K562 (cell line): ENCODE measurements around the gene SYNRG. TPM values are rescaled to one million over a fixed set of nuclear protein-coding genes. Genes with fewer than 3 reads are reported as not detected.

ENCODE experiments used
- ARNT ChIP-seq, 2 experiments: fragments of 450-650 bp; IDR thresholded peaks; 2 replicates each; pipeline ENCODE4 v1.6.1; 2016; ENCODE audit warnings: mild to moderate bottlenecking in 1 of 2
- EHMT2 ChIP-seq: fragments of 450-650 bp; IDR thresholded peaks from 2 replicates; pipeline ENCODE4 v1.6.1; 2018; ENCODE audit warnings: antibody characterized with exemption
- HNRNPK ChIP-seq: fragments of 200-400 bp; formaldehyde crosslinking; IDR thresholded peaks from one replicate; pipeline ENCODE4 v1.6.1; 2018; ENCODE audit warnings: mild to moderate bottlenecking, low read depth, low read length; ENCODE audit not compliant: poor library complexity, severe bottlenecking
- KLF10 ChIP-seq: fragments of 250-450 bp; sonication (Bioruptor Pico); IDR thresholded peaks from 2 replicates; pipeline ENCODE4 v1.6.1; 2021; ENCODE audit warnings: matching md5 sums
- NFE2L1 ChIP-seq: fragments of 450-650 bp; IDR thresholded peaks from 2 replicates; pipeline ENCODE4 v1.6.1; 2016; ENCODE audit warnings: missing genetic modification characterization, low read depth, mild to moderate bottlenecking, missing compliant biosample characterization, moderate library complexity, borderline replicate concordance
- PURB ChIP-seq: sonication (generic); formaldehyde crosslinking; IDR thresholded peaks from 2 replicates; pipeline ENCODE4 v1.9.0; 2021; ENCODE audit warnings: low read depth, mild to moderate bottlenecking, missing genetic modification reagents
- RBM15 ChIP-seq: fragments of 200-400 bp; formaldehyde crosslinking; IDR thresholded peaks from 2 replicates; pipeline ENCODE4 v1.6.1; 2018; ENCODE audit warnings: mild to moderate bottlenecking, low read length, moderate library complexity; ENCODE audit not compliant: insufficient read depth
- RFX1 ChIP-seq: fragments of 450-650 bp; IDR thresholded peaks from 2 replicates; pipeline ENCODE4 v1.6.1; 2016; ENCODE audit warnings: mild to moderate bottlenecking, moderate library complexity
- SAFB2 ChIP-seq: fragments of 200-400 bp; formaldehyde crosslinking; IDR thresholded peaks from 2 replicates; pipeline ENCODE4 v1.6.1; 2018; ENCODE audit warnings: borderline replicate concordance, low read length, low read depth, moderate library complexity; ENCODE audit not compliant: severe bottlenecking
- TEAD1 ChIP-seq, 2 experiments: fragments of 450-650 bp in 1 of 2; sonication (generic) in 1 of 2; formaldehyde crosslinking; IDR thresholded peaks; 2 replicates each; pipeline versions ENCODE4 v1.4.0 to v1.8.0; 2020 to 2022; ENCODE audit warnings: mild to moderate bottlenecking in 2 of 2, missing genetic modification reagents in 1 of 2
- XRCC4 ChIP-seq: IDR thresholded peaks from one replicate; pipeline ENCODE4 v1.6.1; 2011; ENCODE audit not compliant: insufficient read depth, insufficient read length; ENCODE audit errors: extremely low read depth
- YBX1 ChIP-seq: fragments of 450-650 bp; IDR thresholded peaks from 2 replicates; pipeline ENCODE4 v1.7.1; 2016; ENCODE audit warnings: mild to moderate bottlenecking
- ZNF140 ChIP-seq: fragments of 250-450 bp; sonication (Bioruptor Pico); IDR thresholded peaks from 2 replicates; pipeline ENCODE4 v1.8.0; 2021; ENCODE audit warnings: moderate library complexity, mild to moderate bottlenecking, inconsistent platforms
- ZNF444 ChIP-seq: fragments of 250-450 bp; sonication (Bioruptor Pico); IDR thresholded peaks from 2 replicates; pipeline ENCODE4 v1.4.0; 2020; ENCODE audit warnings: mild to moderate bottlenecking, moderate library complexity
- ZNF551 ChIP-seq: fragments of 250-450 bp; sonication (Bioruptor Pico); IDR thresholded peaks from 2 replicates; pipeline ENCODE4 v1.5.0; 2021; ENCODE audit warnings: mild to moderate bottlenecking, moderate library complexity
- polyA plus RNA-seq, 8 experiments: library from polyadenylated mRNA; depleted of rRNA in 4 of 8; stranded (reverse) in 5 of 8; unstranded in 3 of 8; fragments of >200 nt; fragmentation: Nextera tagmentation in 2 of 8; fragmentation: Illumina TruSeq in 1 of 8; extraction: Ambion mirVana in 2 of 8; extraction: Trizol in 1 of 8; gene quantifications; 2 replicates each; pipeline versions ENCODE4 v1.2.1 to v1.2.3, GENCODE V29; 2011 to 2014; ENCODE audit warnings: inconsistent platforms in 1 of 8, missing spikeins in 1 of 8
- total RNA-seq, 7 experiments: library from RNA; depleted of rRNA in 6 of 7; stranded (reverse); fragments of >200 nt in 6 of 7; fragmentation: Illumina TruSeq in 2 of 7; extraction: Trizol in 2 of 7; gene quantifications; 2 replicates each; pipeline versions ENCODE4 v1.2.1 to v1.2.3, GENCODE V29; 2011 to 2021; ENCODE audit warnings: low replicate concordance in 1 of 7
- TF ChIP-seq, protein P1 (sequence below), 3 experiments: IDR thresholded peaks in 2 of 3; conservative IDR thresholded peaks in 1 of 3; 2 replicates each; pipeline ENCODE4 v1.5.1; 2011 to 2012; ENCODE audit warnings: low read length in 3 of 3, mild to moderate bottlenecking in 3 of 3, control low read depth in 2 of 3, improper control_type of control experiment in 1 of 3, inconsistent platforms in 1 of 3, low read depth in 1 of 3, mixed read lengths in 1 of 3, moderate library complexity in 1 of 3; ENCODE audit not compliant: insufficient read depth in 2 of 3
- TF ChIP-seq, protein P2 (sequence below): fragments of 150-350 bp; IDR thresholded peaks from 2 replicates; pipeline ENCODE4 v1.6.1; 2014; ENCODE audit warnings: low read depth, mild to moderate bottlenecking, low read length, borderline replicate concordance
- TF ChIP-seq, protein P3 (sequence below), 2 experiments: IDR thresholded peaks in 1 of 2; conservative IDR thresholded peaks in 1 of 2; 2 replicates each; pipeline ENCODE4 v1.6.1; 2016; ENCODE audit warnings: low read depth in 2 of 2, mild to moderate bottlenecking in 1 of 2, missing compliant biosample characterization in 1 of 2, missing genetic modification characterization in 1 of 2, moderate library complexity in 1 of 2

Gene SYNRG
- total and polyA plus RNA-seq, 9 of the 15 experiments (the other 6 are each of a cell fraction or from before 2014, with no cell fraction given), result 2.9 to 28.2 (median 15.1) TPM

DNA sequence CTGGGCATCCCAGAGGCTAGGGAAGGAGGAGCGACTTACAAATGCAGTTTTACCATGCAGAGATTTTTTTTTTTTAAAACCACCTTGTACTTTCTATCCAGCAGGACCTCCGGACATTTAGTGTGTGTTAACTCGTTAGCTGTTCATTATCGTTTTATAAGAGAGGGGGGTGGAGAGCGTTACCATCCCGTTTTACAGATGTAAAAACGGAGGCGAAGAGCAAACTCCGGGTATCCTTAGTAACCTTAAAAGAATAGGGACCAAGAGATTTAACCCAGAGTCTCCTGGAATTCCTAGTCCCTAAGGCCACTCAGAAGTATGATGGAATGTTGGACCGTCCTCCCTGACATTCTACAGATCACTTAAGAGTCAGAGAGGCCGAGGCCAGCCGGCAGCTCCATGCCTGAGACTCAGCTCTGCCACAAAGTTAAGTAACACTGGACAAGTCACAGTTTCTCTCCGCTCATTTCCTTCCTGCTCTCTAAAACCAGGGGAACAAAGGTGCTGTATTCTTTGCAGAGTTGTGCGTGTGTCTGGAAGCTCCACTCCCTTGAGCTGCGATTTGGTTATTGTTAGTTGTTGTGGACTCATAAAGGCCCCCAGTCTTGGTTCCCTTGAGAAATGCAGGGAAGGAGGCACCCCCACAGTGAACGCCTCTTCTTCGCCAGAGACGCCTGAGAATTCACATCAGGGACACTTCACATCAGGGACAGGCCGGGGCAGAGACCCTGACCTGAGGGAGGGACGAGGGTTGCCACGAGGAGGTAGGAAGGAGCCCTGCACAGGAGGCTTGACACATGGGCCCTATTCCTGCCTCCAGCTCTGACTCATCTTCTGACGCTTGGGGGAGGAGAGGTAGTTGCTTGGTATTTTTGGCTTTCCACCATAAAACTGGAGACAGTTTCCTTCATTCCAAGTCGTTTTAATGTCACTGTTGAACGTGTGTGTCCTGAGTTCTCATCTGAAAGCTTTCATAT is 118.3 kb downstream of the SYNRG start (continued):
- TF ChIP-seq SAFB2, result no peak
- no peak; a peak in 1 of 4 replicates for TF ChIP-seq ARNT (IDR thresholded peaks at IDR 0.05)
- no peak for TF ChIP-seq EHMT2
- TF ChIP-seq, protein P1, sequence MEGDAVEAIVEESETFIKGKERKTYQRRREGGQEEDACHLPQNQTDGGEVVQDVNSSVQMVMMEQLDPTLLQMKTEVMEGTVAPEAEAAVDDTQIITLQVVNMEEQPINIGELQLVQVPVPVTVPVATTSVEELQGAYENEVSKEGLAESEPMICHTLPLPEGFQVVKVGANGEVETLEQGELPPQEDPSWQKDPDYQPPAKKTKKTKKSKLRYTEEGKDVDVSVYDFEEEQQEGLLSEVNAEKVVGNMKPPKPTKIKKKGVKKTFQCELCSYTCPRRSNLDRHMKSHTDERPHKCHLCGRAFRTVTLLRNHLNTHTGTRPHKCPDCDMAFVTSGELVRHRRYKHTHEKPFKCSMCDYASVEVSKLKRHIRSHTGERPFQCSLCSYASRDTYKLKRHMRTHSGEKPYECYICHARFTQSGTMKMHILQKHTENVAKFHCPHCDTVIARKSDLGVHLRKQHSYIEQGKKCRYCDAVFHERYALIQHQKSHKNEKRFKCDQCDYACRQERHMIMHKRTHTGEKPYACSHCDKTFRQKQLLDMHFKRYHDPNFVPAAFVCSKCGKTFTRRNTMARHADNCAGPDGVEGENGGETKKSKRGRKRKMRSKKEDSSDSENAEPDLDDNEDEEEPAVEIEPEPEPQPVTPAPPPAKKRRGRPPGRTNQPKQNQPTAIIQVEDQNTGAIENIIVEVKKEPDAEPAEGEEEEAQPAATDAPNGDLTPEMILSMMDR (IDR thresholded peaks at IDR 0.05 in 2 of 3, conservative IDR thresholded peaks at IDR 0.05 in 1 of 3; ENCODE audit: insufficient read depth in 2 of 3, low read depth in 1 of 3, low read length in 3 of 3), result peak in 1 of 3 experiments; percentile 18; a peak in 1 of 6 replicates
- no peak for TF ChIP-seq ZNF444 (CRISPR knock-in tag)
- TF ChIP-seq, protein P2, sequence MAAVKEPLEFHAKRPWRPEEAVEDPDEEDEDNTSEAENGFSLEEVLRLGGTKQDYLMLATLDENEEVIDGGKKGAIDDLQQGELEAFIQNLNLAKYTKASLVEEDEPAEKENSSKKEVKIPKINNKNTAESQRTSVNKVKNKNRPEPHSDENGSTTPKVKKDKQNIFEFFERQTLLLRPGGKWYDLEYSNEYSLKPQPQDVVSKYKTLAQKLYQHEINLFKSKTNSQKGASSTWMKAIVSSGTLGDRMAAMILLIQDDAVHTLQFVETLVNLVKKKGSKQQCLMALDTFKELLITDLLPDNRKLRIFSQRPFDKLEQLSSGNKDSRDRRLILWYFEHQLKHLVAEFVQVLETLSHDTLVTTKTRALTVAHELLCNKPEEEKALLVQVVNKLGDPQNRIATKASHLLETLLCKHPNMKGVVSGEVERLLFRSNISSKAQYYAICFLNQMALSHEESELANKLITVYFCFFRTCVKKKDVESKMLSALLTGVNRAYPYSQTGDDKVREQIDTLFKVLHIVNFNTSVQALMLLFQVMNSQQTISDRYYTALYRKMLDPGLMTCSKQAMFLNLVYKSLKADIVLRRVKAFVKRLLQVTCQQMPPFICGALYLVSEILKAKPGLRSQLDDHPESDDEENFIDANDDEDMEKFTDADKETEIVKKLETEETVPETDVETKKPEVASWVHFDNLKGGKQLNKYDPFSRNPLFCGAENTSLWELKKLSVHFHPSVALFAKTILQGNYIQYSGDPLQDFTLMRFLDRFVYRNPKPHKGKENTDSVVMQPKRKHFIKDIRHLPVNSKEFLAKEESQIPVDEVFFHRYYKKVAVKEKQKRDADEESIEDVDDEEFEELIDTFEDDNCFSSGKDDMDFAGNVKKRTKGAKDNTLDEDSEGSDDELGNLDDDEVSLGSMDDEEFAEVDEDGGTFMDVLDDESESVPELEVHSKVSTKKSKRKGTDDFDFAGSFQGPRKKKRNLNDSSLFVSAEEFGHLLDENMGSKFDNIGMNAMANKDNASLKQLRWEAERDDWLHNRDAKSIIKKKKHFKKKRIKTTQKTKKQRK, result no peak
- TF ChIP-seq ZNF551 (CRISPR knock-in tag), result no peak
- TF ChIP-seq NFE2L1 (tag), result no peak
- TF ChIP-seq YBX1, result no peak
- TF ChIP-seq KLF10 (CRISPR knock-in tag), result no peak
- no peak for TF ChIP-seq ZNF140
- no peak for TF ChIP-seq PURB
- TF ChIP-seq RBM15, result no peak
- TF ChIP-seq HNRNPK, result no peak
- TF ChIP-seq XRCC4, result no peak
- TF ChIP-seq RFX1, result no peak
- TF ChIP-seq, protein P3, sequence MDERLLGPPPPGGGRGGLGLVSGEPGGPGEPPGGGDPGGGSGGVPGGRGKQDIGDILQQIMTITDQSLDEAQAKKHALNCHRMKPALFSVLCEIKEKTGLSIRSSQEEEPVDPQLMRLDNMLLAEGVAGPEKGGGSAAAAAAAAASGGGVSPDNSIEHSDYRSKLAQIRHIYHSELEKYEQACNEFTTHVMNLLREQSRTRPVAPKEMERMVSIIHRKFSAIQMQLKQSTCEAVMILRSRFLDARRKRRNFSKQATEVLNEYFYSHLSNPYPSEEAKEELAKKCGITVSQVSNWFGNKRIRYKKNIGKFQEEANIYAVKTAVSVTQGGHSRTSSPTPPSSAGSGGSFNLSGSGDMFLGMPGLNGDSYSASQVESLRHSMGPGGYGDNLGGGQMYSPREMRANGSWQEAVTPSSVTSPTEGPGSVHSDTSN (CRISPR knock-in tag; IDR thresholded peaks at IDR 0.05; ENCODE audit: low read depth), result no peak
- TF ChIP-seq, protein P3 (tag; conservative IDR thresholded peaks at IDR 0.05; ENCODE audit: low read depth), result no peak
- peak in 1 of 2 experiments; percentile 40; a peak in 1 of 4 replicates for TF ChIP-seq TEAD1 (CRISPR knock-in tag; IDR thresholded peaks at IDR 0.05)
